Measurements from ENCODE around the gene TMCC1.

DNA sequence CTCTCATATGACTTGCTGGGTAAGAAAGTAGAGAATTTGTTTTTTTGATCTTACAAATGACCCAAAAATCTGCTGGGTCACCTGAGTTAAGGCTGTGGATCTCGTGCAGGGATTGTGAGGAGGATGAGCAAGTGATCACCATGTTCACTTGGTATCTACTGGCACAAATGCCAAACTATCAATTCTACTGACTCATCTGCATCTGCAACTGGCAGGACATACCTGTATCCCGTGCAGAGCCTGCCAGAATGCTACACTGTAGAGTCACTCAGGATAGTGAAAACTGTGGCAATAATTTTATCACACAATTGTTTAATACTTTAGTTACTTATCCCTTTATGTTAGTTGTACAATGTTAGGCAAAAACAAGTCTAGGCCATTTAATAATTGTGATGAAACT is 157.4 kb downstream of the TMCC1 start:
- TF ChIP-seq GATA3 (IDR thresholded peaks at IDR 0.05; ENCODE audit: low read depth, low read length) (no peak), GATA2 (IDR thresholded peaks at IDR 0.05; ENCODE audit: low read depth, low read length) (no peak)

Data from SH-SY5Y (cell line).